GM12872 (cell line): Measurements from ENCODE around the gene ZNF562.

Experiments
- CTCF ChIP-seq: IDR thresholded peaks from 3 replicates; pipeline ENCODE4 v1.5.1; 2011; ENCODE audit warnings: low read depth, mild to moderate bottlenecking, low read length, moderate library complexity; ENCODE audit not compliant: insufficient read depth

ZNF562 gene

GRCh38 chr19:9650345-9650744 lies 24.6 kb downstream of the ZNF562 start:
- TF ChIP-seq CTCF = no peak

- TF ChIP-seq CTCF = no peak
Measured at GRCh38 chr19:9645472-9645871, 29.4 kb downstream of the ZNF562 start.

GRCh38 chr19:9644472-9644871 lies 30.4 kb downstream of the ZNF562 start:
- no peak for TF ChIP-seq CTCF

- no peak for TF ChIP-seq CTCF
Measured at GRCh38 chr19:9641810-9642209, 33.1 kb downstream of the ZNF562 start.

GRCh38 chr19:9640956-9641355 lies 33.9 kb downstream of the ZNF562 start:
- TF ChIP-seq CTCF = no peak

- TF ChIP-seq CTCF = no peak
Measured at GRCh38 chr19:9636018-9636417, 38.9 kb downstream of the ZNF562 start.

- TF ChIP-seq CTCF = no peak
Measured at GRCh38 chr19:9627856-9628255, 47.0 kb downstream of the ZNF562 start.

- no peak for TF ChIP-seq CTCF
Measured at GRCh38 chr19:9622531-9622930, 52.4 kb downstream of the ZNF562 start.
